GM21619 (cell line): ENCODE data around the gene GLB1L3.

Experiments
- ATAC-seq: cut with Tn5 transposase; IDR thresholded peaks from one replicate; pipeline ENCODE4 v1.9.1; 2021; ENCODE audit not compliant: unreplicated experiment

GLB1L3 gene, protein sequence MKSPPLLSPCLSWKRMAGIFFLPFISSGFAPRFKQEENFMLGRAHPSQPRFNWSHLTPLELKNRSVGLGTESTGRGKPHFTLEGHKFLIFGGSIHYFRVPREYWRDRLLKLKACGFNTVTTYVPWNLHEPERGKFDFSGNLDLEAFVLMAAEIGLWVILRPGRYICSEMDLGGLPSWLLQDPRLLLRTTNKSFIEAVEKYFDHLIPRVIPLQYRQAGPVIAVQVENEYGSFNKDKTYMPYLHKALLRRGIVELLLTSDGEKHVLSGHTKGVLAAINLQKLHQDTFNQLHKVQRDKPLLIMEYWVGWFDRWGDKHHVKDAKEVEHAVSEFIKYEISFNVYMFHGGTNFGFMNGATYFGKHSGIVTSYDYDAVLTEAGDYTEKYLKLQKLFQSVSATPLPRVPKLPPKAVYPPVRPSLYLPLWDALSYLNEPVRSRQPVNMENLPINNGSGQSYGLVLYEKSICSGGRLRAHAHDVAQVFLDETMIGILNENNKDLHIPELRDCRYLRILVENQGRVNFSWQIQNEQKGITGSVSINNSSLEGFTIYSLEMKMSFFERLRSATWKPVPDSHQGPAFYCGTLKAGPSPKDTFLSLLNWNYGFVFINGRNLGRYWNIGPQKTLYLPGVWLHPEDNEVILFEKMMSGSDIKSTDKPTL

DNA sequence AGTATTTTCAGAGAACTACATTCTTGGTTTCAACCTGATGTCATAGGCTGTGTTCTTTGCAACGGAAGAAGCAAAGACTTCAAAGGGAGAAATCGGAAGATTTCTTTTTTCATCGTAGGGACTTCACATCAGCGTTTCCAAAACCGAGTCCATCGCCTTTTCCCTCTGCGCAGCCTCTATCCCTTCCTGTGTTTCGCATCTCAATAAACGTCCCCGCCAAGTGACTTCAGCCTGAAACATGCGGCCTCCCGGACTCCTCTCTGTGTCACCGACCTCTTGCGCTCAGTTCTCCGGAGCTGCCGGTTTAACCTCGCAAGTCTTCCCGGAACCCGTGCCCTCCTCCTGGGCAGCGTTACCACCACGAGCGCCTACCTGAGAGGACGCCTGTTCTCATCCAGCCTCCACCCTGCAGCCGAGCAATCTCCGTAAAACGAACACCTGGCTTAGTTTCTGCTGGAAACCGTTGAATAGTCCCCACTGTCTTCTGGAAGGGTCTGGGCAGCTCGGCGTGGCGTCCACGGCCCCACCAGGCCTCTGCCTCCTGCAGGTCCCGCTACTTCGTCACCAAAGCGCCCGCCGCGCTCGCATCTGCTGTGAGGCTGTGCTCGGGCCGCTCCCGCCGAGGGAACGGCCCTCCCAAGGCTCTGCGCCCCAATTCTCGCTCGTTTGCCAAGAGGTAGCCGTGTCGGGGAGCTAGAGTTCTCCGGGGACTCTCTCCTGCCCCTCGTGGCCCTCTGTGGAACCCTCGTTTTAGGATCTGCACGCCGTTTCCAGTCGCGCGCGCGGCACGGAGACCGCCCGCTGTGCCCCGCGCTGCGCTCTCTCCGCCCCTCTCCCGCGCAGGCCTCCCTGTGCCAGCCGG is at the start of gene GLB1L3:
Gene GLB1L3, plus strand, starts transcription at position 846 of the 862 bp plus-strand sequence. CDS start 362 bp downstream, outside the sequence.
- ATAC-seq: peak; percentile 70

DNA sequence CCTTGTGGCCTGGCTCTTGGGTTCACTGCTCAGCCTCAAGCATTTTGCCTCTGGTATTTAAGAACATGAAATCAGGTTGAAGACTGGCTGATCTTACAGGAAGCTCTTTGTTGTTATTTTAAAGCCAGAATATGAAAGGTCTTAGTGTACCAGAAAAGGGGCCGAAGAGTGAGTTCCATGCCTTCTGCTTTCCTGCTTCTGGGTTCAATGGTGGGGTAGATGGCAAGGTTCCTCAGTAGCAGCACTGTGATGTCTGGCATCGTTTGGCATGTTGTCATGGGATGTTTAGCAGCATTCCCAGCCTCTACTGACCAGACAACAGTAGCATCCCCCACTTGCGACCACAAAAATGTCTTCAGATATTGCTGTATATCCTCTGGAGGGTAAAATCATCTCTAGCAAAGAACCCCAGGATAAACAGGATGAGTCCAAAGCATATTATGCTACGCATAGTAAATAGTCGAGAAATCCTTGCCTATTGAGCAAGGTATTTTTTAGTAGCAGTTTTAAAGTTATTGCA is 49.3 kb upstream of the GLB1L3 start:
- ATAC-seq: no peak

DNA sequence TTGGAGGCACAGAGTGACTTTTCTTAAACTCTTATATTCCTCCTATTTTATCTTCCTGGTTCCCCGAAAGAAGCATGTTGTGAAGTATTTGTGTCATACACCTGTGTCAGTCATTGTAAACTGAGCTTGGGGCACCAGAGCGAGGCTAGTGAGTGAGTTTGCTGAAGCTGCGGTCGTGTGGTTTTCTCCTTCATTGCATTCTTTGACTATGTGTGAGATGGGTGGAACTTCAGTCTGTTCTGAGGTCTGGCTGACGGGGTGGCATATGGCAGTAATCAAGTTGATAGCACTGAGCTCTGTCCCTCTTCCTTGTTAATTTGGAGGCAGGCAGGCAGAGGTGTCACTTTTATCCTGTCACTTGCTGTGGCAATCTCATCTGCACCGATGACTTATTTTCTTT is 47.6 kb upstream of the GLB1L3 start:
- peak; percentile 55 for ATAC-seq

DNA sequence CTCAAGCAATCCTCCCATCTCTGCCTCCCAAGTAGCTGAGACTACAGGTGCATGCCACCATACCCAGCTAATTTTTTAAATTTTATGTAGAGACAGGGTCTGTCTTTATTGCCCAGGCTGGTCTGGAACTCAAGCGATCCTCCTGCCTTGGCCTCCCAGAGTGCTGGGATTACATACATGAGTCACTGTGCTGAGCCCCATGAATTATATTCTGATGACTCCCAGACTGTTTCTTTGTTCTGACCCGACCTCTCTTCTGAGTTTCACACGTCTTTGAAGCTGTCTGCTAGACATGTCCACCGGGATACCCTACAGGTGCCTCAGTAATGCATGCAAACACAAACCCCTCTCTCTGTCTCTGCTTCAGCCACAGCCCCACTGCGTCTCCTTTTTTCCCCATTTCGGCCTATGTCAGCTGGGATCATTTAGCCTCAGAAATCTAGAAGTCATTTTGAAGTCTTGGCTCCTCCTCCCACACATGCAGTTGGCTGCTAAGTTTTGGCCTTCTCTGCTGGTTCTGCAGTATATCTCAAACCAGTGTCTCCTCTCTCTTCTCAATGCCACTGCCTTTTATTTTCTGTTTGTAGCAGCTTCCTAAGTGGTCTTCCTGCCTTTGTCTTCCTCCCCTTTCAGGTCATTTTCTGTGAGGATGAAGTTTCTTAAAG is 46.9 kb upstream of the GLB1L3 start:
- ATAC-seq: no peak

DNA sequence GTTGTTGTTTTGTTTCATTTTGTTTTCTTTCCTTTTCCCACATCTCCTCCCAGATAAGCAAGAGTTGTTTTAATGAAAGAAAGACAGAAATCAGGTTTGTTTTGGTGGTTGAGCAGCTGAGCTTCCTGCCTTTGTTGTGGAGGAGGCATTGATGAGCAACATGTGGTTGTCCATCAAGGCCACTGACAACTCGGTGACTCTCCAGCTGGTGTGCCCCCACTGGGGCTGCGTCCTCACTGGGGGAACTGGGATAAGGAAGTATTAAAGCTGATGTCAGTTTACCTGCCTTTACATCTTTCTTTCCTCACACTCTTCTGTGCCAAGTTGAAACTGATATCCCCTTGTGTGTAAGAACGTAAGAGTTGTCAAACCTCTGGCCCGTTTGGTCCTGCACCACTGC is 45.8 kb upstream of the GLB1L3 start:
- ATAC-seq: no peak

DNA sequence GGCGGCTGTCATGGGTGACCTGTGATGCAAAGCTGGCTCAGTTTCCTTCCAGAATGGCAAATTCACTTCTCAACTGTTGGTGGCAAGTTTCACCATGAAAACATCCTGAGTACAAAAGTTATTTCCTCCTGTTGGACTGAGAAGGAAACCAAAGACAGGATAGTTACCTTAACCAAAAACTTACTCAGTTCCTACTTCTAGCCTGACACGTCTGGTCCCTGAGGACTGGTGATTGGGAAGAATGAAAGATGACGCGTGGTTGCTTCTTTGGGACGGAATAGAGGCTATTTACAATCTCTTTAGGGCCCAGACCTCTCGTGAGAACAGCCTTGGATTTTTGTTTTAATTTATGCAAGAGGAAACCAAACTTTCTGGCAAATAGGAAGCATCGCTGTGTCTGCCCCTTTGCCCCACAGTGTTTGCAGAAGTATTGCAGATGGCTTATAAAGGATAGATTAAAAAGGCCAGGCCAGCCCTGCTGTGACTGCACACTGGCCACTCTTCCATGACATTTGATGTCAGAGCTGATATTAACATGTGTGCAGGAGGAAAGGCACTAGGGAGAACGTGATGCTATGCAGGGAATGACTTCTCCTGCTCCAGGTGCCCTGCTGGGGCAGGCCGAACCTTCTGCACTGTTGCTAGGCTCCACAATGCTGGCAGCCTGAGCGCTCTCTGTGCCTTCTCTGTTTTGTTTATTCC is 44.1 kb upstream of the GLB1L3 start:
- no peak for ATAC-seq

DNA sequence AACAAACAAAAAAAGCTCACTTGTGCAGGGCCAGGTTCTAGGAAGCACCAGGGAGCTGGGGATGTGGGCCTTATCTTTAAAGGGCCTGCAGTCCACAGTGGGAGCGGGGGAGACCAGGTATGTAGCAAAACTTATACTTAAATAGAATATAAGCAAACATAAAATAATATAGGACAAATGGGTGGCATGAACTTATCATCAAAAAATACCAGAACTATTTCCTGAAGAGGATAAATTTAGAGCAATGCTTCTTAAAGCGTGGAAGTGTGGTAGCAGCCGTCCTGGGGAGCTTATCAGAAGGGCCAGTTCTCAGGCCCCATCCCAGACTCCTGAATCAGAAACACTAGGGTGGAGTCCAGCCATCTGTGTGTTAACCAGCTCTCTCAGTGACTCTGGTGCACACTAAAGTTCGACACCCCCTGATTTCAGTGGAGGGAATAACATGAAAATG is 42.4 kb upstream of the GLB1L3 start:
- no peak for ATAC-seq

DNA sequence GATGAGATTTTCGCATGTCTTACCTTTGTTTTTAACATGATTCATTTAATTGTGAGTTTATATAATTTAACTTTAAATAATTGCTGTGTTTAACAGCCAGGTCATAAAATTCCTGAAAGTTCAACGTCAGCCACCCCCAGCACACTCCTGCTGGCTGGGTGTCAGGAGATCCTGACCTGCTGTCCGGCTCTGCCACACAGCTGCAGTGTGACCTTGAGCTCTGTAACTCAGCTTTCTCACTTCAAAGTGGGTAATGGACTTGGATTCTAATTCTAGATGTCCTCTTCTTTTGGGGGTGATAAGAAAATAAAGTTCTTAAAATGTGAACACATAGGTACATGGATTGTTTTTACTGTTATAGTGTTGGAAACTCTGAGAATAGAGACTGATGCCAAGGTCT is 40.8 kb upstream of the GLB1L3 start:
- ATAC-seq: no peak

DNA sequence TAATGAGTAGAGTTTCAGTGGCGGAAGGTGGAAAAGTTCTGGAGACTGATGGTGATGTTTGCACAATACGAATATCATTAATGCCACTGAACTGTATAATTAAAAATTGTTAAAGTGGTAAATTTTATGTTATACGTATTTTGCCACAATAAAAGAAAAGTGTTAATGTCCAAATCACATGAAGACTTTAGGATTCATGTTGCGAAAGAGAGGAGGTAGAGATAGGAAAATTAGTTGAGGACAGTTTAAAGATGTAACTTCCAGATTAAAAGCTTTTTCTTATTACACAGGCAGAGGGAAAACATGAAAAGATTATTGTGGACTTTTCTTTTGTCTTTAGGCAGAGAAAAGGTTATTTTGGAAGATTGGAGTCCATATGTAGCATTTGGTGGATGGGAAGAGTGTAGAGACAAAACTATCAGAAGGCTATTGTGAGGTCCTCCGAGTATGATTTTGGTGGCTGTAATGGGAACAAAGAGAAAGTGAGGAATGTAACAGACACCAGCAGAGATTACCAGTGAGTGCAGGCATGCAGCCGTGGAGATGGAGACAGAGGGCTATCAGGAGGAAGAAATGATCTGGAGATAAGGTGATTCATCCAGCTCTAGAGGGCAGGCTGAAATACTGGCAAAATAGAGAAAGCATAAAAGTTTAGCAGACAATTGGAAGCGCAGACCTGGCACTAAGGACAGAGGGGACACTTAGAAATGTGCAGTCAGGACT is 39.2 kb upstream of the GLB1L3 start:
- ATAC-seq: no peak

DNA sequence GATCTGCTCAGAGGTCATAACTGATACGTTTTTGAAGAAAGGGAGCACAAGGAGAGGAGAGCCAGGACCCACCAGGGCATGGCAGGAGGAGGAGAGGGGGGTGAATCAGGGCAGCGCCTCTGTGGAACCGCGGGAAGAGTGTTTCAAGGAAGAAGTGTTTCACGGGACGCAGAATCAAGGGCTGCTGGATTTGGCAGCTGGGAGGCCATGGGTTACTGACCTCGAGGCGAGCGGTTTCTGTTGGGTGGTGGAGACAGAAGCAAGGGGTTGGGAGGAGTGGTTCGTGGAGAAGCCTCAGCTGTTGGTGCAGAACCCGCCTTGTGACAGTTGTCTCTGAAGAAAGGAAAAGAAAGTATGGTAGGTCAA is 38.6 kb upstream of the GLB1L3 start:
- no peak for ATAC-seq

DNA sequence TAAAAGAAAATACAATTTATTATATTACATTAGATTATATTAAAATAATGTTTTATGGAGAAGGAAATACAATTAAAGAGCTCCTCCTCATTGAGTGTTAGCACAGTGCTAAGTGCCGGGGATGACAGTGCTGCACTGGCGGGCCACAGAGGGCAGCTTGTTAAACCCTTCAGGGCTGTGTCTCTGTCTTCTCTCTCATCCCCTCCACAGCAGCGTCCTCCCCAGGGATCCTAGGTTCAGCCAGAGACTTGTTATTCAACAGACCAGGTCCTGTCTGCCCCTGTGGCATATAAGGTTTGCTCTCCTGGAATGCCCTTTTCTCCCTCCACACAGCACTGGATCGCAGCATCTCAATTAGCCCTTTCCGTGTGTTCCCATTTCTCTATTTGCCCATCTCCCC is 37.2 kb upstream of the GLB1L3 start:
- ATAC-seq: no peak

DNA sequence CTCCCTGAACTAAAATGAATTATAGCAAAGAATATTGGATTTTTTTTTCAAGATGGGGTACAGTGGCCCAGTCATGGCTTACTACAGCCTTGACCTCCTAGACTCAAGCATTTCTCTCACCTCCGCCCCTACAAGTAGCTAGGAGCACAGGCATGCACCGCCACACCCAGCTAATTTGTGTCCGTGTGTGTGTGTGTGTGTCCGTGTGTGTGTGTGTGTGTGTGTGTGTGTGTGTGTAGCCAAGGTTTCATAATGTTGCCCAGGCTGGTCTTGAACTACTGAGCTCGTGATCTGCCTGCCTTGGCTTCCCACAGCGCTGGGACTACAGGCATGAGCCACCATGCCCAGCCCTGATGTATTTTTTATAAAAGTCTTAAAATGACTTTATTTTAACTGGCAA is 35.6 kb upstream of the GLB1L3 start:
- no peak for ATAC-seq

DNA sequence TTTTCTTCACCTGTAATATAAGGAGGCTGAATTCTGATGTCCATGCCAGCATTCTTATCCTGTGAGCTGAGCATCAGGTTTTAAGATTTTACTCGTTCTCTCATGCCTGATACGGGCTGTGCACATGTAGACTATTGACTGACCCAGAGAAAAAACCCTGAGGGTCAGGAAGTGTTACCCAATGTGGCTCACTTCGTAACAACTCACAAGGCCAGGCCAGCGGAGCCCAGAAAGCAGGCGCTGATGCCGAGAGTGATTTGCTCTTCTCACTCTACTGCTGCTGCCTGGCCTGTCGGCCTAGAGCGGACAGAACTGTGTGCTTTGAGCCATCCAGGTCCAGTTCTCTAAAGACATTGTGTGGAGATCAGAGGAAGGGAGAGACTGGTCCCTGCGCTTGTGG is 33.8 kb upstream of the GLB1L3 start:
- ATAC-seq: no peak

DNA sequence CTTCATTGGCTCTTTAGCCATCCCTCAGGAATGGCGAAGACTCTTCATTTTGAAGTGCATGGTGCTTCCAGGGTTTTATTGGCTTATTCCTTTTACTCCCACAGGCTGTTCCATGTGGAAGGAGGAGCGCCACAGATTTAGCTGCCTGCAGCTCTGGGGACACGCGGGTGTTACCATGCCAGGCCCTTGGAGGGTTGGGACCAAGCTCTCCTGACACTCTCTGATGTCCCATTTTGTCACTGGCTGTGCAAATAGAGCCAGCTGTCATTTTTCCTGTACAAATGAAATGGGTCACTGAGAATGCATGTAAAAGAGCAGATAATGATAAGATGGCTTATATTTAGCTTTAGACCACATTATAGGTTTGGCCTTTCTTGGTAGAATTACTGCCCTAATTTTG is 32.3 kb upstream of the GLB1L3 start:
- ATAC-seq: no peak

DNA sequence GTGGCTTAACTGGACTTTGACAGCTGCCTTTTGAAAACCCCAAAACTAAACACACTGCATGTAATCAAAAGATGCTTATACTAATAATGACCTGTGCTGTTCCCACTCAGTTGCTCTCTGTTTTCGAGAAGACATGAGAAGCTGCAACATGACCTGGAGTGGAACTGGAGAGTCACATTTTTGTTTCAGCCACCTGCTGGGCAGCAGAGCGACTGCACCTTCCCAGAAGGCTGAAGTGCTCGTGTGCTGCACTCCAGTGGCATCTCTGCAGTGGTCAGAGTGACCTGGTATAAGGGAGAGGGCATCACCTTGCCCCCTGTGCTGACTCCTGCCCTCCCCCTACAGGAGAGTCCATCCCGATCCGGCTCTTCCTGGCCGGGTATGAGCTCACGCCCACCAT is 31.6 kb upstream of the GLB1L3 start:
- peak; percentile 96 for ATAC-seq

DNA sequence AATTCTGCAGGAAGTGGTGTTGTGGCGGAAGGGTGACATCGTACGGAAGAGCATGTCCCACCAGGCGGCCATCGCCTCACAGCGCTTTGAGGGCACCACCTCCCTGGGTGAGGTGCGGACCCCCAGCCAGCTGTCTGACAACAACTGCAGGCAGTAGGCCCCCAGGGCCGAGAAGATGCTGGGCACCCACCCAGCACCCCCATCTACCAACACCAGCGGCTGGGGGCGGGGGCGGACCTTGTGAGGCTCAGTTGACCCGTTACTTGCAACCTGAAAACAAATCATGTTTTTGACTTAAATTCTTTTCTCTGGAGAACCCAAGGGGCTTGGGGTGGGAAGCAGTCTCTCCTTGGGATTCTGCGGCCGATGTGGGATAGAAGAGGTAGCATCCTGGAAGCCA is 30.7 kb upstream of the GLB1L3 start:
- ATAC-seq: no peak

DNA sequence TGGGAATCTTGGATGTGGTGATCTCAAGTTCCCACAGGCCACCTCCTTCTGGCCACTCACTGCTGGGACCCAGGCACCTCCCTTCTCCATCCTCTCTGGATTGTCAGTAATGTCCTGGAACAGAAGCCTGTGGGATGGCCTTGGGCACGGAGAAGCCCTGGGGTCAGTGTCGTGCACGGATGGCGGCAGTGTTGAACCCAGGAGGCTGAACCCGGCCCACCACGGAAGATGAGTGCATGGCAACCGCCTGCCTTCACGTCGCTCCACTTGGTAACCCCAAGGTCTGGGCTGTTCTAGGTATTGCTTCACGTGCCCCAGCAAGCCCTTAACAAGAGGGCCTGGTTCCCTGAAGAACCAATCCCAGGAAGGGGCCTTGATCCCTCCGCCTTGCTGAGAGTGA is 30.1 kb upstream of the GLB1L3 start:
- no peak for ATAC-seq

DNA sequence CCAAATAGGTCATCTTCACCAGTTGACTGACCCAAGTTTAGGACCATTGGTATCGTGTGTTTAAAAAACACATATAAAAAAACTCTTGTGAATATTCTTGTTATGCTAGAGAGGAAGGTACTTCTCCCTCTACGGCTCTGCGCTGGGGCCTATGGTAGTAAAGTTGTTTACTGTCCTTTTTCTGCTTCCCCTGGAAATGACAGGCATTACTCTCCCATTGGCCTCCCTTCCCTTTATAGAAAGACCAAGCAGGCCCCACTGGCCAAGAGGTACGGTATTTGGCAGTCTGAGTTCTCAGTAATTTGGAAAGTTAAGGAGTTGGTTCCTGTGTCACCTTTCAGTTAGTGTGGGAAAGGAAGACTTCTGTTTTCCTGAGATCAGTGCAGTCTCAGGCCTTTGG is 29.5 kb upstream of the GLB1L3 start:
- ATAC-seq: no peak

DNA sequence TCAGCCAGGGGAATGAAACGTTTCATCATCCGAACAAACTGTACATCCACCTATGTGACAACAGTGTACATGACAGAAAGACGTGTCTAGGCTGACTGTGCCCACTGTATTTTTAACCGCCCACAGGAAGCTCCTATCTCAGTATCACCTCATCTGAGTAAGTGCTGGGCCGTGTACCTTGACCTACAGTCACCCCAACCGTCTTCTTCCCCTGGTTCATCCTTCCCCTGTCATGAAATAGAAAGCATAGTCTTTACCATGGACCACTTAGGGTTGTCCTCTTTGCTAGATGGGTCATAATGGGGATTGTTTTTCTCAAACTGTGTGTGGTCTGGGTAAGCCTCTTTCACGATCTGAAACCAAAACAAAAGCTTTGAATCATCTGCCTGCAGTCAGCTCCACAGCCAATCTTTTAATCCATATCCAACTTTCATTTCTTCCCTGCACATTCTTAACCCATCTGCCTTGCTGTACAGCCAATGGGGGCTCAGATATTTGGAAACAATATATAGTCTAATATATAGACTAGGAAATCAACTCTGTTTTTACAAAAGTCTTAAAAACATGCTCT is 27.2 kb upstream of the GLB1L3 start:
- no peak for ATAC-seq
